ENCODE results near the gene SIRPD. TPM values are rescaled to one million over a fixed set of nuclear protein-coding genes. Genes with fewer than 3 reads are reported as not detected.
"Not testable (repeated sequence)": the region's sequence is repeated elsewhere in the genome, so short reads cannot be mapped to it uniquely, and the experiment has no call there.

The SIRPD gene
- total RNA-seq, 1 experiment from 2014 or later = not detected

DNA sequence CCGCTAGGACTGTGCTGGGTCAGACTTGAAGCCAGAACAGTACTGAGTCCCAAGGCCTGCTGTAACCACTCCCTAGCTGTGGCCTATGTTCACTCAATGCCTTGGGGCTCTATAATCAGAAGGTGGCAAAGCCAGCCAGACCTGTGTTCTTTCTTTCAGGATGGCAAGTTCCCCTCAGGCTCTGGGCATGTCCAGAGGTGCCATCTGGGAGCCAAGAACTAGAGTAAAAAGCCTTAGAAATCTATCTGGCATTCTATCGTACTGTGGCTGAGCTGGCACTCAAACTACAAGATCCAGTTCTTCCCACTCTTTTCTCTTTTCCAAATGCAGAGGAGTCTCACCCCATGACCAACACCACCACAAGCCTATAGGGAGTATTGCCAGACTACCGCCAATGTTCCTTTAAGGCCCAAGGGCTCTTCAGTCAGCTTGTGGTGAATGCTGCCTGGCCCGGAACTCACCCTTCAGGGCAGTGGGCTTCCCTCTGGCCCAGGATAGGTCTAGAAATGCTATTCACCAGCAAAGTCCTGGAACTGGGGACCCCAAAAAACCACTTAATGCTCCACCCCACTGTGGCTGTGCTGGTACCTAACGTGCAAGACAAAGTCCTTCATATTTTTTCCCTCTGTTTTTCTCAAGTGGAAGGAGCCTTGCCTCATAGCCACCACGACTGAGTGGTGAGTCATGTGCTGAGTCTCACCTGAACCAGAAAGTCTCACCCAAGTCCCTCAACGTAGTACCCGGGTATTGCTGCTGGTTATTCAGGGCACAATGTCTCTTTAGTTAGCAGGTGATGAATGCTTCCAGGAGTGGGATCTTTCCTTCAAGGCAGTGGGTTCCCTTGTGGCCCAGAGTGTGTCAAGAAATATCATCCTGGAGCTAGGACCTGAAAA is 57.7 kb downstream of the SIRPD start:
- H3K4me1 Mint-ChIP-seq (ENCODE audit: low read depth, unreplicated experiment) = peaks cover 18% of the 10 kb centered on the region
- no peaks in the 10 kb centered on the region for H3K27me3 ChIP-seq (replicated peaks; ENCODE audit: control insufficient read depth, insufficient read depth, low read length)
- ChIA-PET CTCF (interaction anchor here (0.7 to 1.0 kb wide), 2 partner anchors 9 to 32 kb away, joined by 3 read pairs; no protein-coding TSS in a partner anchor), POLR2A (no interaction called here)
- no peak overlapping the region for H3K4me3 ChIP-seq (ENCODE audit: low read depth, low read length)
- intact Hi-C loops (cut with micrococcal nuclease; ENCODE audit: unreplicated experiment) = no loop called here
- peaks cover 17% of the 10 kb centered on the region for H3K27me3 Mint-ChIP-seq (ENCODE audit: insufficient read depth, unreplicated experiment)
- BruUV-seq (replicated peaks) = TSS peak; percentile 60
- DNase-seq = no peak
- H3K36me3 ChIP-seq (ENCODE audit: control insufficient read depth, insufficient read depth, low read length) = no peaks in the 10 kb centered on the region
- no peaks in the 10 kb centered on the region; the same call in 1 of the 2 replicates for H3K9me3 ChIP-seq
- H3K36me3 Mint-ChIP-seq (ENCODE audit: insufficient read depth, unreplicated experiment) = no peaks in the 10 kb centered on the region
- peaks cover 14% of the 10 kb centered on the region for H3K4me1 ChIP-seq
- peak overlapping the region; percentile 45 for H3K27ac Mint-ChIP-seq (ENCODE audit: unreplicated experiment)
- H3K4me3 Mint-ChIP-seq (ENCODE audit: unreplicated experiment) = no peak overlapping the region
- peaks cover 32% of the 10 kb centered on the region for H3K9me3 Mint-ChIP-seq (ENCODE audit: unreplicated experiment)
- TF ChIP-seq, protein P1, sequence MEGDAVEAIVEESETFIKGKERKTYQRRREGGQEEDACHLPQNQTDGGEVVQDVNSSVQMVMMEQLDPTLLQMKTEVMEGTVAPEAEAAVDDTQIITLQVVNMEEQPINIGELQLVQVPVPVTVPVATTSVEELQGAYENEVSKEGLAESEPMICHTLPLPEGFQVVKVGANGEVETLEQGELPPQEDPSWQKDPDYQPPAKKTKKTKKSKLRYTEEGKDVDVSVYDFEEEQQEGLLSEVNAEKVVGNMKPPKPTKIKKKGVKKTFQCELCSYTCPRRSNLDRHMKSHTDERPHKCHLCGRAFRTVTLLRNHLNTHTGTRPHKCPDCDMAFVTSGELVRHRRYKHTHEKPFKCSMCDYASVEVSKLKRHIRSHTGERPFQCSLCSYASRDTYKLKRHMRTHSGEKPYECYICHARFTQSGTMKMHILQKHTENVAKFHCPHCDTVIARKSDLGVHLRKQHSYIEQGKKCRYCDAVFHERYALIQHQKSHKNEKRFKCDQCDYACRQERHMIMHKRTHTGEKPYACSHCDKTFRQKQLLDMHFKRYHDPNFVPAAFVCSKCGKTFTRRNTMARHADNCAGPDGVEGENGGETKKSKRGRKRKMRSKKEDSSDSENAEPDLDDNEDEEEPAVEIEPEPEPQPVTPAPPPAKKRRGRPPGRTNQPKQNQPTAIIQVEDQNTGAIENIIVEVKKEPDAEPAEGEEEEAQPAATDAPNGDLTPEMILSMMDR (IDR thresholded peaks at IDR 0.05; ENCODE audit: insufficient read depth in 1 of 2, low read depth in 1 of 2, low read length in 1 of 2, severe bottlenecking in 1 of 2, unreplicated experiment in 1 of 2) = no peak

DNA sequence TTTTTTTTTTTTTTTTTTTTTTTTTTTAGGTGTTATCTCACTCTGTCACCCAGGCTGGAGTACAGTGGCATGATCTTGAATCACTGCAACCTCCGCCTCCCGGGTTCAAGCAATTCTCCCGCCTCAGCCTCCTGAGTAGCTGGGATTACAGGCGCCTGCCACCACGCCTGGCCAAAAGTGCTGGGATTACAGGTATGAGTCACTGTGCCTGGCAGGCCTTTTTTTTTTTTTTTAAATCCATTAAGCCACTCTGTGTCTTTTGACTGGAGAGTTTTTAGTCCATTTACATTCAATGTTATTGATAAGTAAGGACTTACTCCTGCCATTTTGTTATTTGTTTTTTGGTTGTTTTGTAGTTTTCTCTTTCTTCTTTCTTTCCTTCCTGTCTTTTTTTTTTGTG is 60.1 kb downstream of the SIRPD start:
- CTCF ChIA-PET; H3K27ac Mint-ChIP-seq (ENCODE audit: unreplicated experiment); H3K27me3 ChIP-seq (replicated peaks; ENCODE audit: control insufficient read depth, insufficient read depth, low read length); DNase-seq; H3K36me3 Mint-ChIP-seq (ENCODE audit: insufficient read depth, unreplicated experiment); intact Hi-C loops (cut with micrococcal nuclease; ENCODE audit: unreplicated experiment); H3K9me3 ChIP-seq; H3K36me3 ChIP-seq (ENCODE audit: control insufficient read depth, insufficient read depth, low read length); H3K4me3 Mint-ChIP-seq (ENCODE audit: unreplicated experiment); H3K4me3 ChIP-seq (ENCODE audit: low read depth, low read length); BruUV-seq (replicated peaks): not testable (repeated sequence)
- H3K9me3 Mint-ChIP-seq (ENCODE audit: unreplicated experiment) = peaks cover 20% of the 10 kb centered on the region
- H3K4me1 Mint-ChIP-seq (ENCODE audit: low read depth, unreplicated experiment) = peaks cover 10% of the 10 kb centered on the region
- H3K27me3 Mint-ChIP-seq (ENCODE audit: insufficient read depth, unreplicated experiment) = peaks cover 15% of the 10 kb centered on the region
- H3K4me1 ChIP-seq = peaks cover 14% of the 10 kb centered on the region
- POLR2A ChIA-PET = interaction anchor here (0.6 kb wide), 1 partner anchor 402 kb away, joined by 6 read pairs; no protein-coding TSS in a partner anchor

DNA sequence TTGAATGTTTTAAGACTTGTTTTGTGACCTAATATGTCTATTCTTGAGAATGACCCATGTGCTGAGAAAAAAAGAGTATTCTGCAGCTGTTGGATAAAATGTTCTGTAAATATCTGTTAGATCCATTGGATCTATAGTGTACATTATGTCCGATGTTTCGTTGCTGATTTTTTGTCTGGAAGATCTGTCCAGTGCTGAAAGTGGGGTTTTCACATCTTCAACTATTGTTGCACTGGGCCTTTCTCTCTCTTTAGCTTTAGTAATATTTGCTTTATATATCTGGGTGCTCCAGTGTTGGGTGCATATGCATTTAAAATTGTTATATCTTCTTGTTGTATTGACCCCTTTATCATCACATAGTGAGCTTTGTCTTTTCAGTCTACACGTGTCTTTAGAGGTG is 60.6 kb downstream of the SIRPD start:
- Histone ChIP-seq H3K27me3 (replicated peaks; ENCODE audit: control insufficient read depth, insufficient read depth, low read length) (no peaks in the 10 kb centered on the region), H3K4me1 (peaks cover 14% of the 10 kb centered on the region), H3K9me3 (no peaks in the 10 kb centered on the region; the same call in 1 of the 2 replicates), H3K36me3 (ENCODE audit: control insufficient read depth, insufficient read depth, low read length) (no peaks in the 10 kb centered on the region), H3K4me3 (ENCODE audit: low read depth, low read length) (no peak overlapping the region)
- no peak for DNase-seq
- POLR2A ChIA-PET = interaction anchor here (0.6 kb wide), 1 partner anchor 403 kb away, joined by 6 read pairs; no protein-coding TSS in a partner anchor
- CTCF ChIA-PET = no interaction called here
- Mint-ChIP-seq H3K27me3 (ENCODE audit: insufficient read depth, unreplicated experiment) (peaks cover 15% of the 10 kb centered on the region), H3K36me3 (ENCODE audit: insufficient read depth, unreplicated experiment) (no peaks in the 10 kb centered on the region), H3K9me3 (ENCODE audit: unreplicated experiment) (peaks cover 20% of the 10 kb centered on the region), H3K4me1 (ENCODE audit: low read depth, unreplicated experiment) (peaks cover 10% of the 10 kb centered on the region), H3K27ac (ENCODE audit: unreplicated experiment) (no peak overlapping the region), H3K4me3 (ENCODE audit: unreplicated experiment) (no peak overlapping the region)
- intact Hi-C loops (cut with micrococcal nuclease; ENCODE audit: unreplicated experiment) = no loop called here
- no TSS peak for BruUV-seq (replicated peaks)
- TF ChIP-seq, protein P1 (IDR thresholded peaks at IDR 0.05; ENCODE audit: insufficient read depth in 1 of 2, low read depth in 1 of 2, low read length in 1 of 2, severe bottlenecking in 1 of 2, unreplicated experiment in 1 of 2) = no peak

Measured in Caco-2 (cell line).